ENCODE measurements around the gene MTR.

Gene MTR

DNA sequence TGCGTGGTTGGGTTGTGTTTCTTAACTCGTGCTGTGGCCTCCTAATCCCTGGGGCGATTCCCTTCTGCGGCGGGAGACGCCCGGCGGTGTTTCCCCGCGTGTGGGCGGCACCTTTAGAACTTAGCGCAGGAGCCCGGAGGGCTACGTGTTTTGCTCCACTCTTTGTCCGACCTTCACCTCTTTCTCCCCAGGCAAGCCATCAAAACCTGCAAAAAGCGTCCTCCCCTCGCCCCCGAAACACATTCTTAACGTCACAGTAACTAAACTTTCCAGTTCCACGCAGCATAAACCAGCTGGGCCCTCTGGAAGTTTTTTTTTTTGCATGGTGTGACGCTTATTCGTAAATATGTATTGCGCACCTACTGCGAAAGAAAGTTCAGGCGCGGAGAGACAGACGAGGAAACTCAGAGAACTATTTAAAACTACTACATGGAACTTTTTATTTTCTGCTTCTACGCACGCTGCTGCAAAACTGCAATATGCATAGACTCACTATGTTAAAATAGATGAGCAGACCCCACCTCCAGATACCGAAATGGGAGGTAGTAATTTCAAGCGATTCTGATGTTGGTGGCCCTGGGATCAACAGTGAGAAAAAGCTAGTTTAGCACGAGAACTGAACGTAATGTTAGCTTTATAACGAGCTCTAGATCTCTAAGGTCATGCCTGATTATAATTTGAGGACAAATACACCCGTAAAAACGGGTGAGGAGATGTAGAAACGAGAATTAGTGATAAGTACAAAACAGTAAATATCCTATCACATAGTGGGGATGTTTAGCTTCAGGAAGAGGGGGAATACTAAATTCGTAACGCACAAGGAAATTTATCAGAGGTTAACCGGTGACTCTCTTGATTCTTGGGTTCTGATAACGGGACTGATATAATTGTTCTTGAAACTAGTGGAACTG, 920 bp downstream of the MTR start:
- peak; percentile 63 for DNase-seq (ENCODE audit: low read depth)
- peak overlapping the region; percentile 89 for H3K4me3 ChIP-seq (ENCODE audit: low read length)
- TF ChIP-seq, protein P1, sequence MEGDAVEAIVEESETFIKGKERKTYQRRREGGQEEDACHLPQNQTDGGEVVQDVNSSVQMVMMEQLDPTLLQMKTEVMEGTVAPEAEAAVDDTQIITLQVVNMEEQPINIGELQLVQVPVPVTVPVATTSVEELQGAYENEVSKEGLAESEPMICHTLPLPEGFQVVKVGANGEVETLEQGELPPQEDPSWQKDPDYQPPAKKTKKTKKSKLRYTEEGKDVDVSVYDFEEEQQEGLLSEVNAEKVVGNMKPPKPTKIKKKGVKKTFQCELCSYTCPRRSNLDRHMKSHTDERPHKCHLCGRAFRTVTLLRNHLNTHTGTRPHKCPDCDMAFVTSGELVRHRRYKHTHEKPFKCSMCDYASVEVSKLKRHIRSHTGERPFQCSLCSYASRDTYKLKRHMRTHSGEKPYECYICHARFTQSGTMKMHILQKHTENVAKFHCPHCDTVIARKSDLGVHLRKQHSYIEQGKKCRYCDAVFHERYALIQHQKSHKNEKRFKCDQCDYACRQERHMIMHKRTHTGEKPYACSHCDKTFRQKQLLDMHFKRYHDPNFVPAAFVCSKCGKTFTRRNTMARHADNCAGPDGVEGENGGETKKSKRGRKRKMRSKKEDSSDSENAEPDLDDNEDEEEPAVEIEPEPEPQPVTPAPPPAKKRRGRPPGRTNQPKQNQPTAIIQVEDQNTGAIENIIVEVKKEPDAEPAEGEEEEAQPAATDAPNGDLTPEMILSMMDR (IDR thresholded peaks at IDR 0.05; ENCODE audit: insufficient read depth, low read depth, low read length, missing control alignments): no peak

DNA sequence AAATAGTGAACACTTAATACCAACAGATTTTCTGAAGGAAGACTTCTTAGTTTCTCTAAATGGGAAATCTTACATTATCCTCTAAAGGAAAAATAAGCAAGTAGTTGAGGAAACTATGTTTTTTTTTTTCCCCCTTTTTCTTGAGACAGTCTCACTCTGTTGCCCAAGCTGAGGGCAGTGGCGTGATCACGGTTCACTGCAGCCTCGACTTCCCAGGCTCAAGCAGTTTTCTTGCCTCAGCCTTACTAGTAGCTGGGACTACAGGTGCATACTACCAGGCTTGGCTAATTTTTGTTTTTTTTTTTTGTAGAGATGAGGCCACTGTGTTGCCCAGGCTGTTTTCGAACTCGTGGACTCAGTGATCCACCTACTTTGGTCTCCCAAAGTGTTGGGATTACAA, 3.9 kb downstream of the MTR start:
- TF ChIP-seq, protein P1 (IDR thresholded peaks at IDR 0.05; ENCODE audit: insufficient read depth, low read depth, low read length, missing control alignments): no peak
- H3K4me3 ChIP-seq (ENCODE audit: low read length): no peak overlapping the region
- no peak for DNase-seq (ENCODE audit: low read depth)

DNA sequence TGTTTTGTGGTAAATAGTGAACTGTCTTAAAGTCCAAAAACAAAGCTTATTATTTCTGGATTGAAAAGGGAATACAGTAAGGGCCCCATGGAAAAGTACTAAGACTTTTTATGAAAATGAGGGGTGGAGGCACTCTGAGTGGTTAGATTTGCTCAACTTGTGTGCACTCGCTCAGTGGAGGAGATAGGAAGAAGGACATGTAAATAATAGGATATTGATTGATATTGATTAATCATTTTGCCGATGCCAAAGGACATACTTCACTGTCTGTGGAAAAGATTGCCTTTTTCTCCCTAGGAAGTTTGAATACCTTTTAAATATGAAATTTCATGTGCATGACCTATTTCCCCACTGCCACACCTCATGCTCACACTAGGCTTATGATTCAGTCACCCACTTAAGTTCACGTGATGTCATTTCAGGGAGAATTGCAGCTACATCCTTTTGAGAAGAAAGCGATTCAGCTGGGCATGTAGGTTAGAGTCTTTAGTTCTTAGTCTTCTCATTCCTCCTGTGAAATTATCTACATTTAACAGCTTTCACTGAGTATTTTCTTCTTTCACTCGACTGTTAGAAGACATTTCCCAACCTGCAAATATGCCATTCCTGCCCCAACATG, 5.0 kb downstream of the MTR start:
- TF ChIP-seq, protein P1 (IDR thresholded peaks at IDR 0.05; ENCODE audit: insufficient read depth, low read depth, low read length, missing control alignments): no peak
- DNase-seq (ENCODE audit: low read depth): peak; percentile 82
- H3K4me3 ChIP-seq (ENCODE audit: low read length): no peak overlapping the region

DNA sequence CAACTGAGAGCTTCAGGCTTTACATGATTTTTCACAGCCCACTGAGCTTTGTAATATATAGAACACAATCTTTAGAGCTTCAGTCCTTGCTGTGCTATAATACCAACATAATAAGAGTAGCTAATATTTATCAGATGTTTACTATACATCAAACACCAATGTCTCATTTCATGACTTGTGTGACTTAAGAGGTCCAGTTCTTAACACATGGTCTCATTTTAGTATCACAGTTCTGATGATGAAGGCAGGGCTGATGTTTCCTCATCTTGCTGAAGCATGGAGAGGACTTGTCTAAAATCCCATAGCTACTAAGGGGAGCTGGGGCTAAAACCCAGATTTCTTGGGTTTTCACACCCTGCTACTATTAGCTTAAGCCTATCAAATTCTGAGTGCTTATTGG, 5.5 kb downstream of the MTR start:
- TF ChIP-seq, protein P1 (IDR thresholded peaks at IDR 0.05; ENCODE audit: insufficient read depth, low read depth, low read length, missing control alignments): no peak
- DNase-seq (ENCODE audit: low read depth): no peak
- no peak overlapping the region for H3K4me3 ChIP-seq (ENCODE audit: low read length)

DNA sequence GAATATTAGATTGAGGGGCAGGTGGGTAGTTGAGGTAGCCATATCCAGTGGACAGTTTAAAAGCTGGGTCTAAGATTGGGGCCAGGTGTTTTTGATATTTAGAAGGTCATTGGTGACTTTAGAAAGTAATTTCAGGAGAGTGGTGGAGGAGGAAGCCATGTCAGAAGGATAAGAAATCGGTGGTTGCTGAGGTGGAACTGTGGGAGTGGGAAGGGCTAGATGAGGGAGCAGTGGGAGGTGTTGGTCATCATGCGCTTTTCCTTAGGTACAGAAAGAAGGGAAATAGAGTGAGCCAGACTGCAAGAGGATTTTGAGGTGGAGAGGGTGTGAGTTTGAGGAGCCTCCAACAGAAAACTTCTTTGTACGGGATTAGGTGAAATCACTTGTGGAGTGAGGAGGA, 7.2 kb downstream of the MTR start:
- DNase-seq (ENCODE audit: low read depth): no peak
- no peak overlapping the region for H3K4me3 ChIP-seq (ENCODE audit: low read length)
- TF ChIP-seq, protein P1 (IDR thresholded peaks at IDR 0.05; ENCODE audit: insufficient read depth, low read depth, low read length, missing control alignments): no peak

DNA sequence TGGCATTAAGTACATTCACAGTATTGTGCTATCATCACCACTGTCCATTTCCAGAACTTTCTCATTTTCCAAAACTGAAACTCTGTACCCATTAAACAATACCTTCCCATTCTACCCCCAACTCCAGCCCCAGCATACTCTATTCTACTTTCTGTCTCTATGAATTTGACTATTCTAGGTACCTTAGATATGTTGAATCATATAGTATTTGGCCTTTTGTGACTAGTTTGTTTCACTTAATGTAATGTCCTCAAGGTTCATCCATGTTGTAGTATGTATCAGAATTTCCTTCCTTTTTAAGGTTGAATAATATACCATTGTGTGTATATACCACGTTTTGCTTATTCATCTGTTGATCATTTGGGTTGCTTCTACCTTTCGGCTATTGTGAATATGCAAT, 11.5 kb downstream of the MTR start:
- TF ChIP-seq, protein P1 (IDR thresholded peaks at IDR 0.05; ENCODE audit: insufficient read depth, low read depth, low read length, missing control alignments): no peak
- no peak overlapping the region for H3K4me3 ChIP-seq (ENCODE audit: low read length)
- no peak for DNase-seq (ENCODE audit: low read depth)

All from epithelial cell of esophagus (primary cell).